ENCODE measurements around the gene SETBP1.

The SETBP1 gene

GRCh38 chr18:45066210-45066609 is 385.5 kb downstream of the SETBP1 start:
- DNase-seq (ENCODE audit: low read depth in 2 of 2) = no peak

GRCh38 chr18:45066886-45067285 is 386.2 kb downstream of the SETBP1 start:
- DNase-seq (ENCODE audit: low read depth in 2 of 2) = no peak

- peak in 1 of 2 experiments; percentile 52 for DNase-seq (ENCODE audit: low read depth in 2 of 2)
These were observed 387.9 kb downstream of the SETBP1 start for GRCh38 chr18:45068400-45069094.

- no peak for DNase-seq (ENCODE audit: low read depth in 2 of 2)
These were observed 388.9 kb downstream of the SETBP1 start for GRCh38 chr18:45069546-45069945.

- DNase-seq (ENCODE audit: low read depth in 2 of 2) = no peak
These were observed 391.3 kb downstream of the SETBP1 start for GRCh38 chr18:45071956-45072355.

- no peak for DNase-seq (ENCODE audit: low read depth in 2 of 2)
These were observed 392.9 kb downstream of the SETBP1 start for GRCh38 chr18:45073556-45073955.

GRCh38 chr18:45081566-45082181 is 401.0 kb downstream of the SETBP1 start:
- no peak for DNase-seq (ENCODE audit: low read depth in 2 of 2)

- no peak for DNase-seq (ENCODE audit: low read depth in 2 of 2)
These were observed 402.7 kb downstream of the SETBP1 start for GRCh38 chr18:45083226-45083855.

- no peak for DNase-seq (ENCODE audit: low read depth in 2 of 2)
These were observed 403.5 kb downstream of the SETBP1 start for GRCh38 chr18:45084206-45084605.

GRCh38 chr18:45085916-45086624 is 405.4 kb downstream of the SETBP1 start:
- no peak for DNase-seq (ENCODE audit: low read depth in 2 of 2)

GRCh38 chr18:45086777-45087176 is 406.1 kb downstream of the SETBP1 start:
- DNase-seq (ENCODE audit: low read depth in 2 of 2) = no peak

- DNase-seq (ENCODE audit: low read depth in 2 of 2) = no peak
These were observed 409.9 kb downstream of the SETBP1 start for GRCh38 chr18:45090526-45091140.

- no peak for DNase-seq (ENCODE audit: low read depth in 2 of 2)
These were observed 419.8 kb downstream of the SETBP1 start for GRCh38 chr18:45100321-45101105.

GRCh38 chr18:45102126-45102525 is 421.4 kb downstream of the SETBP1 start:
- DNase-seq (ENCODE audit: low read depth in 2 of 2) = no peak

- no peak for DNase-seq (ENCODE audit: low read depth in 2 of 2)
These were observed 422.2 kb downstream of the SETBP1 start for GRCh38 chr18:45102863-45103262.

- no peak for DNase-seq (ENCODE audit: low read depth in 2 of 2)
These were observed 422.8 kb downstream of the SETBP1 start for GRCh38 chr18:45103319-45104048.

- DNase-seq (ENCODE audit: low read depth in 2 of 2) = no peak
These were observed 423.3 kb downstream of the SETBP1 start for GRCh38 chr18:45104049-45104395.

GRCh38 chr18:45106331-45106774 is 425.7 kb downstream of the SETBP1 start:
- peak in 1 of 2 experiments; percentile 30 for DNase-seq (ENCODE audit: low read depth in 2 of 2)

GRCh38 chr18:45107425-45107824 is 426.7 kb downstream of the SETBP1 start:
- DNase-seq (ENCODE audit: low read depth in 2 of 2) = no peak

- no peak for DNase-seq (ENCODE audit: low read depth in 2 of 2)
These were observed 428.1 kb downstream of the SETBP1 start for GRCh38 chr18:45108754-45109153.

GRCh38 chr18:45109271-45109670 is 428.6 kb downstream of the SETBP1 start:
- no peak for DNase-seq (ENCODE audit: low read depth in 2 of 2)
